H1 (cell line): ENCODE data around the gene USP7. TPM values are rescaled to one million over a fixed set of nuclear protein-coding genes. Genes with fewer than 3 reads are reported as not detected.

ENCODE experiments used
- CTCF ChIA-PET: fragments of 300-600 bp; sonication (Branson Sonifier 250); formaldehyde crosslinking; loops from one replicate; lab custom pipeline; 2021; ENCODE audit not compliant: partially characterized antibody; lab: Charles Lee
- POLR2A ChIA-PET: fragments of 300-600 bp; sonication (Branson Sonifier 250); formaldehyde crosslinking; loops from one replicate; lab custom pipeline; 2021; ENCODE audit warnings: inconsistent platforms; ENCODE audit not compliant: partially characterized antibody; lab: Charles Lee
- DNase-seq, 2 experiments: peaks; one replicate each; pipeline versions ENCODE4 v3.0.0 to v3.0.0-alpha.2; 2010 to 2022; ENCODE audit warnings: low spot score in 2 of 2, low read depth in 1 of 2, mixed read lengths in 1 of 2
- FAIRE-seq: peaks from 2 replicates; lab custom pipeline; 2011; peaks lifted over from hg19 to GRCh38; lab: Jason Lieb, UNC
- H2AFZ ChIP-seq: 2 replicates; pipeline ENCODE4 v1.8.1; 2012; ENCODE audit warnings: low read length, inconsistent platforms
- H2AK5ac ChIP-seq: 2 replicates; pipeline ENCODE4 v1.6.1; 2013; ENCODE audit warnings: low read depth, low read length
- H2BK120ac ChIP-seq: replicated peaks from 2 replicates; pipeline ENCODE3; 2013; ENCODE audit warnings: low read depth, low read length, inconsistent platforms
- H2BK12ac ChIP-seq: 2 replicates; pipeline ENCODE4 v1.6.1; 2013; ENCODE audit warnings: low read depth, low read length
- H2BK15ac ChIP-seq: 2 replicates; pipeline ENCODE4 v1.6.1; 2013; ENCODE audit warnings: low read length
- H2BK20ac ChIP-seq: 2 replicates; pipeline ENCODE4 v1.6.1; 2013; ENCODE audit warnings: low read length
- H2BK5ac ChIP-seq: 2 replicates; pipeline ENCODE4 v1.6.1; 2013; ENCODE audit warnings: low read depth, low read length
- H3K14ac ChIP-seq: 2 replicates; pipeline ENCODE4 v1.6.1; 2013; ENCODE audit warnings: inconsistent platforms; ENCODE audit not compliant: insufficient read length
- H3K18ac ChIP-seq: 2 replicates; pipeline ENCODE4 v1.6.1; 2013; ENCODE audit warnings: low read length; ENCODE audit errors: extremely low read depth
- H3K23ac ChIP-seq: 2 replicates; pipeline ENCODE4 v1.6.1; 2013; ENCODE audit warnings: inconsistent platforms; ENCODE audit not compliant: insufficient read length
- H3K23me2 ChIP-seq: 2 replicates; pipeline ENCODE4 v1.6.1; 2013; ENCODE audit warnings: low read depth, low read length
- H3K27ac ChIP-seq: 2 replicates; pipeline ENCODE4 v1.6.1; 2011; ENCODE audit warnings: low read depth, low read length, inconsistent platforms
- H3K27me3 ChIP-seq, 4 experiments: replicated peaks in 1 of 4; 1 replicate in 1 of 4; 2 replicates in 3 of 4; pipeline versions ENCODE4 v1.6.1 to v1.8.1; 2011 to 2013; ENCODE audit warnings: low read length in 3 of 4, mild to moderate bottlenecking in 3 of 4, inconsistent platforms in 2 of 4, mixed read lengths in 2 of 4, moderate library complexity in 1 of 4; ENCODE audit not compliant: control insufficient read depth in 3 of 4, insufficient read depth in 3 of 4; ENCODE audit errors: extremely low read depth in 1 of 4
- H3K36me3 ChIP-seq, 4 experiments: 2 replicates each; pipeline versions ENCODE4 v1.6.1 to v1.8.1; 2011 to 2013; ENCODE audit warnings: mild to moderate bottlenecking in 4 of 4, low read length in 3 of 4, moderate library complexity in 2 of 4, control low read depth in 1 of 4, inconsistent platforms in 1 of 4; ENCODE audit not compliant: insufficient read depth in 4 of 4, control insufficient read depth in 2 of 4
- H3K4ac ChIP-seq: replicated peaks from 2 replicates; pipeline ENCODE3; 2013; ENCODE audit warnings: low read length, low read depth, mixed read lengths, inconsistent platforms; ENCODE audit not compliant: insufficient read length
- H3K4me1 ChIP-seq, 4 experiments: replicated peaks in 1 of 4; 1 replicate in 1 of 4; 2 replicates in 3 of 4; pipeline versions ENCODE4 v1.6.1 to v1.8.1; 2011 to 2013; ENCODE audit warnings: low read length in 3 of 4, inconsistent platforms in 2 of 4, mixed read lengths in 1 of 4; ENCODE audit not compliant: insufficient read depth in 4 of 4, control insufficient read depth in 3 of 4
- H3K4me2 ChIP-seq, 2 experiments: 2 replicates each; pipeline versions ENCODE4 v1.6.1 to v1.8.1; 2011 to 2013; ENCODE audit warnings: low read depth in 2 of 2, low read length in 2 of 2, control low read depth in 1 of 2, inconsistent platforms in 1 of 2, mild to moderate bottlenecking in 1 of 2; ENCODE audit not compliant: insufficient read depth in 1 of 2
- H3K4me3 ChIP-seq, 4 experiments: fragments of 200-600, 300-600 bp in 1 of 4; sonication (generic), shearing (Covaris generic), sonication (Bioruptor Twin) in 1 of 4; 2 replicates each; pipeline versions ENCODE4 v1.5.1 to v1.8.1; 2011 to 2016; ENCODE audit warnings: low read length in 4 of 4, low read depth in 3 of 4, control low read depth in 2 of 4, inconsistent platforms in 2 of 4, mild to moderate bottlenecking in 2 of 4, mixed read lengths in 1 of 4, moderate library complexity in 1 of 4; ENCODE audit not compliant: insufficient read depth in 2 of 4; ENCODE audit errors: extremely low read depth in 1 of 4
- H3K56ac ChIP-seq: replicated peaks from 2 replicates; pipeline ENCODE3; 2013; ENCODE audit warnings: low read depth, mild to moderate bottlenecking, mixed read lengths, low read length, inconsistent platforms; ENCODE audit not compliant: insufficient read length
- H3K79me1 ChIP-seq: 2 replicates; pipeline ENCODE4 v1.6.1; 2013; ENCODE audit warnings: low read depth, low read length, control low read depth
- H3K79me2 ChIP-seq, 2 experiments: 2 replicates each; pipeline versions ENCODE4 v1.6.1 to v1.8.1; 2012 to 2013; ENCODE audit warnings: low read length in 2 of 2, mild to moderate bottlenecking in 2 of 2, inconsistent platforms in 1 of 2; ENCODE audit not compliant: insufficient read depth in 2 of 2, control insufficient read depth in 1 of 2
- H3K9ac ChIP-seq, 4 experiments: replicated peaks in 1 of 4; 1 replicate in 1 of 4; 2 replicates in 3 of 4; pipeline versions ENCODE4 v1.6.1 to v1.8.1; 2011 to 2013; ENCODE audit warnings: low read depth in 3 of 4, low read length in 3 of 4, control low read depth in 2 of 4, mild to moderate bottlenecking in 2 of 4, moderate library complexity in 2 of 4, inconsistent platforms in 1 of 4; ENCODE audit errors: extremely low read depth in 1 of 4
- H3K9me3 ChIP-seq, 2 experiments: 2 replicates each; pipeline versions ENCODE4 v1.6.1 to v1.8.1; 2012 to 2013; ENCODE audit warnings: mild to moderate bottlenecking in 2 of 2, moderate library complexity in 2 of 2, control low read depth in 1 of 2, inconsistent platforms in 1 of 2, low read depth in 1 of 2, low read length in 1 of 2, mixed read lengths in 1 of 2; ENCODE audit not compliant: insufficient read depth in 2 of 2
- H4K20me1 ChIP-seq, 2 experiments: replicated peaks in 1 of 2; 2 replicates each; pipeline versions ENCODE3 to v1.8.1; 2011 to 2013; ENCODE audit warnings: inconsistent platforms in 2 of 2, low read length in 2 of 2, mild to moderate bottlenecking in 1 of 2; ENCODE audit not compliant: insufficient read depth in 2 of 2, control insufficient read depth in 1 of 2
- H4K5ac ChIP-seq: 2 replicates; pipeline ENCODE4 v1.6.1; 2013; ENCODE audit warnings: low read length, low read depth, mixed read lengths, inconsistent platforms; ENCODE audit not compliant: insufficient read length
- H4K8ac ChIP-seq: 2 replicates; pipeline ENCODE4 v1.8.0; 2013; ENCODE audit warnings: mild to moderate bottlenecking, moderate library complexity, low read length, inconsistent platforms; ENCODE audit not compliant: insufficient read depth; ENCODE audit errors: extremely low read depth
- H4K91ac ChIP-seq: replicated peaks from 2 replicates; pipeline ENCODE3; 2013; ENCODE audit warnings: low read length, mixed read lengths, inconsistent platforms; ENCODE audit not compliant: insufficient read length
- CTBP2 ChIP-seq: IDR thresholded peaks from 2 replicates; pipeline ENCODE4 v1.7.0; 2011; ENCODE audit warnings: borderline replicate concordance, mild to moderate bottlenecking, moderate library complexity, mixed read lengths, low read length; ENCODE audit not compliant: insufficient read depth, insufficient read length
- EZH2 ChIP-seq: fragments of 200-600 bp; sonication (generic); IDR thresholded peaks from 2 replicates; pipeline ENCODE4 v1.7.1; 2012; ENCODE audit warnings: low read depth, mild to moderate bottlenecking, moderate library complexity, low read length, inconsistent platforms; ENCODE audit not compliant: severe bottlenecking
- NANOG ChIP-seq: IDR thresholded peaks from 2 replicates; pipeline ENCODE4 v1.6.1; 2011; ENCODE audit warnings: low read length, low read depth, mild to moderate bottlenecking, inconsistent platforms; ENCODE audit not compliant: insufficient read depth, poor library complexity, severe bottlenecking
- SAP30 ChIP-seq: fragments of 300-600 bp; sonication (generic); IDR thresholded peaks from 2 replicates; pipeline ENCODE4 v1.7.1; 2012; ENCODE audit warnings: low read length, moderate library complexity, mild to moderate bottlenecking, inconsistent platforms; ENCODE audit not compliant: insufficient read depth, insufficient replicate concordance
- SP2 ChIP-seq: IDR thresholded peaks from 2 replicates; pipeline ENCODE4 v1.6.1; 2012; ENCODE audit warnings: mild to moderate bottlenecking, low read length, inconsistent platforms
- TAF7 ChIP-seq: optimal IDR thresholded peaks from 2 replicates; pipeline ENCODE3; 2011; ENCODE audit warnings: low read depth, mild to moderate bottlenecking, inconsistent platforms, low read length, moderate library complexity, borderline replicate concordance
- WGBS, 2 experiments: shearing (Covaris generic) in 1 of 2; methylation state at CpG; one replicate each; pipeline versions ENCODE4 v1.1.6 to v1.1.7; 2013 to 2015; ENCODE audit warnings: low lambda C conversion rate in 2 of 2, mixed read lengths in 2 of 2, inconsistent platforms in 1 of 2, low coverage in 1 of 2, missing lambda C conversion rate in 1 of 2; ENCODE audit not compliant: insufficient replicate concordance in 2 of 2, insufficient coverage in 1 of 2, insufficient read length in 1 of 2; ENCODE audit errors: extremely low coverage in 1 of 2, missing lambda C conversion rate in 1 of 2; 5-methylcytosine and 5-hydroxymethylcytosine counted together
- polyA plus RNA-seq, 7 experiments: library from polyadenylated mRNA; depleted of rRNA in 3 of 7; stranded (reverse) in 5 of 7; unstranded in 2 of 7; fragments of >200 nt in 5 of 7; fragments of 200-250 nt in 2 of 7; gene quantifications; 1 replicate in 5 of 7; 2 replicates in 1 of 7; 4 replicates in 1 of 7; pipeline versions ENCODE4 v1.2.1 to v1.2.3, GENCODE V29; 2011 to 2013; ENCODE audit warnings: missing spikeins in 2 of 7, mixed read lengths in 2 of 7
- total RNA-seq: library from RNA; stranded (reverse); fragmentation: NEBNext Ultra II Directional; extraction: Animal tissue kit (Norgen Biotek cat#: 25700); gene quantifications from 2 replicates; pipeline ENCODE4 v1.2.1, GENCODE V29; 2021
- TF ChIP-seq, protein P1 (sequence below): IDR thresholded peaks from 2 replicates; pipeline ENCODE4 v1.6.1; 2011; ENCODE audit warnings: low read length, improper control_type of control experiment

USP7 gene
- total and polyA plus RNA-seq, 2 of the 8 experiments (the other 6 are each of a cell fraction or from before 2014, with no cell fraction given): 21.3 to 211 TPM

DNA sequence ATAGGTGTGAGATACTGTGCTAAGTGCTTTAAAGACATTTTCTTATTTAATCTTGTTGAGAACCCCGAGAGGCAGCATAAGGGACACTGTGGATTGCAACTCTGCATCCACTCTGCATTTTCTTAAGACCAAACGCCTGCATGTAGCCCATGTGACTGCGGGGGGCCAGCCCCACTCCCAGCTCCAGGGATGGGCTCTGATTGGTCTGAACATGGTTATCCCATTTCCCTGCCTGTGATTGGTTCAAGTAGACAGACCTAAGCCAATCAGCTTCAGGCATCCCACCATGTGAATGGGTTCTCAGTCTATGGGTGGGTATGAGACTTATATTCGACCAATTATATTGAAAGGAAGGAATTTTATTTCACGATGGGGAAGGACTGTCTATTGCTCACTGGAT is 33.2 kb upstream of the USP7 start:
- no peak overlapping the region for H2BK15ac ChIP-seq
- H4K91ac ChIP-seq: no peak overlapping the region
- no peak overlapping the region for H2AK5ac ChIP-seq
- no peaks in the 10 kb centered on the region for H3K23me2 ChIP-seq
- no peak overlapping the region for H2BK5ac ChIP-seq
- WGBS, 2 experiments: 94% methylated on average over 5 of the region's 5 CpGs; no CpG with 5 or more reads in 1 of the 2 experiments
- H3K4me3 ChIP-seq: no peak overlapping the region
- H3K4ac ChIP-seq: no peak overlapping the region
- no peak overlapping the region for H2BK120ac ChIP-seq
- no peak overlapping the region for H3K9ac ChIP-seq
- no peak for DNase-seq
- no peak overlapping the region for H3K27ac ChIP-seq
- no peak overlapping the region for H4K8ac ChIP-seq
- H3K14ac ChIP-seq: no peak overlapping the region
- no peaks in the 10 kb centered on the region; a peak in 1 of 7 replicates for H3K4me1 ChIP-seq
- no peak overlapping the region for H3K56ac ChIP-seq
- no peaks in the 10 kb centered on the region for H3K79me2 ChIP-seq
- no peaks in the 10 kb centered on the region for H3K27me3 ChIP-seq
- H4K20me1 ChIP-seq: no peaks in the 10 kb centered on the region
- H2AFZ ChIP-seq: no peak overlapping the region
- H3K36me3 ChIP-seq: no peaks in the 10 kb centered on the region
- POLR2A ChIA-PET: interaction anchor here (1.1 kb wide), 1 partner anchor 11 kb away, joined by 3 read pairs; no protein-coding TSS in a partner anchor
- no peaks in the 10 kb centered on the region for H3K79me1 ChIP-seq
- no peak overlapping the region for H3K18ac ChIP-seq
- no peak overlapping the region for H4K5ac ChIP-seq
- H3K9me3 ChIP-seq: no peaks in the 10 kb centered on the region
- no peak overlapping the region for H2BK20ac ChIP-seq
- no peak overlapping the region for H3K4me2 ChIP-seq
- H2BK12ac ChIP-seq: no peak overlapping the region
- CTCF ChIA-PET: interaction anchor here (0.7 to 2.0 kb wide), 7 partner anchors 10 to 333 kb away, joined by 3 to 16 read pairs (median 4); no protein-coding TSS in a partner anchor
- TF ChIP-seq NANOG (no peak), TAF7 (no peak), SP2 (no peak), EZH2 (no peak), SAP30 (no peak), CTBP2 (no peak)
- TF ChIP-seq, protein P1, sequence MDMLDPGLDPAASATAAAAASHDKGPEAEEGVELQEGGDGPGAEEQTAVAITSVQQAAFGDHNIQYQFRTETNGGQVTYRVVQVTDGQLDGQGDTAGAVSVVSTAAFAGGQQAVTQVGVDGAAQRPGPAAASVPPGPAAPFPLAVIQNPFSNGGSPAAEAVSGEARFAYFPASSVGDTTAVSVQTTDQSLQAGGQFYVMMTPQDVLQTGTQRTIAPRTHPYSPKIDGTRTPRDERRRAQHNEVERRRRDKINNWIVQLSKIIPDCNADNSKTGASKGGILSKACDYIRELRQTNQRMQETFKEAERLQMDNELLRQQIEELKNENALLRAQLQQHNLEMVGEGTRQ: peak; percentile 37; the same call in 1 of the 2 replicates
- no peak for FAIRE-seq
- no peak overlapping the region for H3K23ac ChIP-seq
